GM21367 (cell line): ENCODE results near the gene PLEKHM2.

ENCODE experiments used
- ATAC-seq: cut with Tn5 transposase; IDR thresholded peaks from one replicate; pipeline ENCODE4 v1.9.1; 2021; ENCODE audit not compliant: unreplicated experiment

The PLEKHM2 gene

DNA sequence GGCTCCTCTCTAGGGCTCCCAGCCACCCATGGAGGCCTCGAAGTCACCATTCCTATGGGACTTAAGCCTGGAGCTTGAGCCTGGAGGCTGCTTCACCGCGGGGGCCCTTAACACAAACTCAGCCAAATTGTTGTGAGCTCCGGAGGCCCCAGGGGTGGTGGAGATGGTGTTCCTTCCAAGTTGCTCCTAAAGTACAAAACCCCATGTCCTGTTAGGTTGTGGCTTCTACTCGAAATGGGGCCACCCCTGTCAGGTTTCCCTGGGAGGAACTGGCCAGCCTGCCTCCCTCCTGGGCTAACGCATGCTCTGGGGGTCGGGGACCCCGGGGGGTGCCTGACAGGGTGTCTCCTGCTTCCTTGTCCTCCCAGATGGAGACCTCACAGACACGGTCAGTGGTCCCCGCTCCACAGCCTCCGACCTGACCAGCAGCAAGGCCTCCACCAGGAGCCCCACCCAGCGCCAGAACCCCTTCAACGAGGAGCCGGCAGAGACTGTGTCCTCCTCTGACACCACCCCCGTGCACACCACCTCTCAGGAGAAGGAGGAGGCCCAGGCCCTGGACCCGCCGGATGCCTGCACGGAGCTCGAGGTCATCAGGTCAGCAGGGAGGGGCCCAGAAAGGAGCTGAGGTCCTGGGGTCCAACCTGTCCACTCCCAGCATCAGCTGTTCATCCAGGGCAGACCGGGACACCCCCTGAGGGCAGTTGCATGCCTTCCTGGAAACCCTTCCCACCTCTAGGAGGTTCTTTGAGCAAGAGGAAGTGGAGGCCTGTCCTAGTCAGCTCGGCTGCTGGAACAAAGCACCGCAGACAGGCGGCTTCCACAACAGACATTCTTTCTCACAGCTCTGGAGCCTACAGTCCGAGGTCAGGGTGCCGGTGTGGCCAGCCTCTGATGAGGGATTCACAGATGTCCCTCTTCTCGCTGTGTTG, 41.1 kb downstream of the PLEKHM2 start:
- ATAC-seq: no peak

DNA sequence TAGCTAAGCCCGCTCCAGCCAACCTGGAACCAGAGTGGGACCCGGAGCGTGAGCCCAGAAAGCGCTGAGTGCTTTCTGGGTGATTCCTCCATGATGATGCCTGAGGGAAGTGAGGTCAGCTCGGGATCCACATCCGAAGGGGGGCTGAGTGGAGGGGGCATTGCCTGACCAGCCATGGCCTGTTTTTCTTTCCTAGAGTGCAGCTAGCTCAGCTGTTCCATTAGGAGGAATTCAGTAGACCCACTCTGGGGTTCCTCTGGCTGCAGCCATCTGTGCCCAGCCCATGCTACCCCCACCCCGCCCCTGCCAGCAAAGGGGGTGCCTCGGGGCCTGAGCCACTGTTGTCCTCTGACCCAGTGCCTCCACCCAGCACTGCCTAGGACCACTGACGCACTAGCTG, 42.4 kb downstream of the PLEKHM2 start:
- no peak for ATAC-seq

DNA sequence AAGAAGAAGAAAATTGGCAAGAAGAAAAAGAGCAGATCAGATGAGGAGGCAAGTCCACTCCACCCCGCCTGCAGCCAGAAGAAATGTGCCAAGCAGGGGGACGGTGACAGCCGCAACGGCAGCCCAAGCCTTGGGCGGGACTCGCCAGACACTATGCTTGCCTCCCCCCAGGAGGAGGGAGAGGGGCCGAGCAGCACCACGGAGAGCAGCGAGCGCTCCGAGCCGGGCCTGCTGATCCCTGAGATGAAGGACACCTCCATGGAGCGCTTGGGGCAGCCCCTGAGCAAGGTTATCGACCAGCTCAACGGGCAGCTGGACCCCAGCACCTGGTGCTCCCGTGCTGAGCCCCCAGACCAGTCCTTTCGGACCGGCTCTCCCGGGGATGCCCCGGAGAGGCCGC, 42.9 kb downstream of the PLEKHM2 start:
- ATAC-seq: no peak

DNA sequence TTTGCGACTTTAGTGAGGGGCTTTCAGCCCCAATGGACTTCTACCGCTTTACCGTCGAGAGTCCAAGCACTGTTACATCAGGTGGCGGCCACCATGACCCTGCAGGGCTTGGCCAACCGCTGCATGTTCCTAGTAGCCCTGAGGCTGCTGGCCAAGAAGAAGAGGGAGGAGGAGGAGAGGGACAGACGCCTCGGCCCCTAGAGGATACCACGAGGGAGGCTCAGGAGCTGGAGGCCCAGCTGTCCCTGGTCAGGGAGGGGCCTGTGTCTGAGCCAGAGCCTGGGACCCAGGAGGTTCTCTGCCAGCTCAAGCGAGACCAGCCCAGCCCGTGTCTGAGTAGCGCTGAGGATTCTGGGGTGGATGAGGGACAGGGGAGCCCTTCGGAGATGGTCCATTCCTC, 43.3 kb downstream of the PLEKHM2 start:
- ATAC-seq: no peak

DNA sequence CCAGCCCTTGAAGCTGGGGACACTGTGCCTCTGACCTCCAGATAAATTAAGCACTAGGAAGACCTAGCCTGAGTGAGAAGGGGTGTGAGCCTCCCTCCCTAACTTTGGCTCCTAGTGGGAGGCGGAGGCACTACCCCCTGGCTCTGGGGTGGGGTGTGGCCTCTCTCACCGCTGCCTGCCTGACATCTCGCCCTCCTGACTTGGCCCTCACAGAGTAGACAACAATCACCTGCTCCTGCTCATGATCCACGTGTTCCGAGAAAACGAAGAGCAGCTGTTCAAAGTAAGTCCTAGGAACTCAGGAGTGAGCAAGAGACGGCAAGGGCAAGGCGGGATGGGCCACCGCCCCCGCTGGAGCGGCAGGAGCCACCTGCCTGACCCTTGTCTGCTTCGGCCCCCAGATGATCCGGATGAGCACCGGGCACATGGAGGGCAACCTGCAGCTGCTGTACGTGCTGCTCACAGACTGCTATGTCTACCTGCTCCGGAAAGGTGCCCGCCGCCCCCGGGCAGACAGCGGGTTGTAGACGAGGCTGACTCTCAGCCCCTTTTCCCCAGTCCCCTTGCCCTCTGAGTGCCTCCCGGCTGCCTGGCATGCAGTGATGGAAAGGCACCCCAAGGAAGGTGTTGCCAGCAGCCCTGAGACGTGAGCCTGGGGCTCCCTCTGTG, 43.9 kb downstream of the PLEKHM2 start:
- ATAC-seq: no peak

DNA sequence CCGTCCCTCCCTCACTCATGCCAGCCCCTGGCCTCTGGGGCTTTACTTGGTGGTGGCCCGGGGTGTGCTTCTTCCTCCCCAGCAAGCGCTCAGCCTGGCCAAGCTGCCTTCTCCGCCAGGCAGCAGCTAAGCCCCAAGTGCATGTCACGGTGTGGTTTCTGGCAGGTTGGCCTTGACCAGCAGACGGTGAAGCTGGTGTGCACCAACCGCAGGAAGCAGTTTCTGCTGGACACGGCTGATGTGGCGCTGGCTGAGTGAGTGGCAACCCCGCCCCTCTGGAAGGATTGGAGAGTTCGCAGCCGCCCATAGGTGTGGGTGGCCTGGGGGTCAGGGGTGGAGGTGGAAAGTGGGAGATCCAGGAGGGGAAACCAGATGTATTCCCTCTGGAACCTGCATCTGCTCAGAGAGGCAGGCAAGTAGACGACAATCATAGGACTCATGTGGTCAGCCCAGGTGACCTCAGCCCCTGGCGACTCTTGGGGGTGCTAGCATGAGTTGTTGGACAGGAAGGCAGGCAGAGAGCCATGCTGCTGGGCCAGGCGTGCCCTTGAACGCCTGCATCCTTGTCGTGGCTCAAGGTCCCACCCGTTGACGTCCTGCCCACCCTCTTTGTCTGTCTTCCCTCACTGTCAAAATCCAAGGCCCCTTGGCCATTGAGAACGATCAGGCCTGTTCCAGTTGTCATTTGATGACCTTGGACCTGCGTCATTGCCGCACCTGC, 45.0 kb downstream of the PLEKHM2 start:
- no peak for ATAC-seq

DNA sequence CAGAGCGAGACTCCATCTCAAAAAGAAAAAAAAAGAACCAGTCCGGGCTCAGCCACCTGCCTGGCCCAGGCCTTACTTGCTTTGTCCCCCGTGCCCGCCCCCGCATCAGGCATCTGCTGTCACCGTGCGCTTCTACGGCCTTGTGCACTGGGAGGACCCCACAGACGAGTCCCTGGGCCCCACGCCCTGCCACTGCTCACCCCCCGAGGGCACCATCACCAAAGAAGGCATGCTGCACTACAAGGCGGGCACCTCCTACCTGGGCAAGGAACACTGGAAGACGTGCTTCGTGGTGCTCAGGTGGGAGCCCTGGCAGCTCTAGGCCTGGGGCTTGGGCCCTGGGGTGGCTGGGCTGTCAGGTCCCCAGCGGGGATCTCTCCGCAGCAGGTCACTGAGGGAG, 46.3 kb downstream of the PLEKHM2 start:
- ATAC-seq: no peak

DNA sequence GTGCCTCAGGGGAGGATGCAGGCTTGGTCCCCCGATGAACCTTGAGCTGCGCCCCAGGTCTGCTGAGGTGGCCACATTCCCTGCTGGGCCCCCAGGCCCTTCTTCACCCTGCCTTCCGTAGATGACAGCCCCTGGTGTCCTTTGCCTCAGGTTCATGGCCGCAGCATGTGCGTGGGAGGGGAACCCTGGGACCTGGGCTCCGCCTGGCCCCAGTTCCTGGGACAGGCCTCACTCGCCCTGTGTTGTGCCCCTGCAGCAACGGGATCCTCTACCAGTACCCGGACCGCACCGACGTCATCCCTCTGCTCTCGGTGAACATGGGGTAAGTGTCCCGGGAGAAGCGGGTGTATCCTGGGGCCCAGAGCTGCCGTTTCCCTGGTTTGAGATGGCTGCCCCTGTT, 46.8 kb downstream of the PLEKHM2 start:
- no peak for ATAC-seq

DNA sequence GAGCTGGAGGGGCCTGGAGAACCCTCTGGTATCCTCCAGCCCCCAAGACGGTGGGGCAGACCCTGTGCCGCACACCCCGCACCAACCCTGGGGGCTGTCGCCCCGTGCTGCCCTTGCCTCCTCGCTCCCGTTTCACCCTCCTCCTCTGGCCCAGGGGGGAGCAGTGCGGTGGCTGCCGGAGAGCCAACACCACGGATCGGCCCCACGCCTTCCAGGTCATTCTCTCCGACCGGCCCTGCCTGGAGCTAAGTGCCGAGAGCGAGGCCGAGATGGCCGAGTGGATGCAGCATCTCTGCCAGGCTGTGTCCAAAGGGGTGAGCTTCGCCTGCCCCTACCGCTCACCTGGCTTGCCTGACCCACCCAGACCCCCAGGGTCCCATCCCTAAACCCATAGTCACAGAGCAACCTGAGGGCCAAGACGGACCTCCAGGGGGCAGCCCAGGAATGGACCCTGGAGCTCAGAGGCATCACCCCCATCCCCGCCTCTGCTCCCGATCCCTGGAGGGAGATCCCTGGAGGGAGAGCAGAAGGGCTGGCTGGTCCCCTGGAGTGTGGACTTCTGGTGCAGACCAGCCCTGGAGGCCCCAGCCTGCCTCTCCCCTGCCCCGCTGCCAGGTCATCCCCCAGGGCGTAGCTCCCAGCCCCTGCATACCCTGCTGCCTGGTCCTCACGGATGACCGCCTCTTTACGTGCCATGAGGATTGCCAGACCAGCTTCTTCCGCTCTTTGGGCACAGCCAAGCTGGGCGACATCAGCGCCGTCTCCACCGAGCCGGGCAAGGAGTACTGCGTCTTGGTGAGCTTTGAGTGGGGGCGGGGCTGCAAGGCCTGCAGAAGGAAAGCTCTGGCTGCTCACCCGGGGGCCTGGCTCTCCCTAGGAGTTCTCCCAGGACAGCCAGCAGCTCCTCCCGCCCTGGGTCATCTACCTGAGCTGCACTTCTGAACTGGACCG, 47.9 kb downstream of the PLEKHM2 start:
- ATAC-seq: no peak

DNA sequence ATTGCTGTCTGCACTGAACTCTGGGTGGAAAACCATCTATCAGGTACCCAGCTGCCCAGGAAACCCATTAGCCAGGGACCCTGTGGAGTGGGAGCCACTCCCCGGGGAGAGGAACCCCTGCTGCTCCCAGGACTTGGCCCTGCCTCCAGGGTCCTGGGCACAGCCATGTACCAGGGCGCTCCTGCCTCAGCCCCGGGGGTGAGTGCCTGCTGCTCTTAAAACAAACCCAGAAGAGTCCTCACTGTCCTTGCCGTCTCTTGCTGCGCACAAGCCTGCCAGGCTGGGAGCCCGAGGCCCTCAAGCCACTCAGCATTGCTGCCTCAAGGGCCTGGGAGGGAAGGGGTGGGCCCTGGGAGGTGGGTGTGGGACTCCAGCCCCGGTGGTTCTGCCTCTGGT, 48.6 kb downstream of the PLEKHM2 start:
- no peak for ATAC-seq

DNA sequence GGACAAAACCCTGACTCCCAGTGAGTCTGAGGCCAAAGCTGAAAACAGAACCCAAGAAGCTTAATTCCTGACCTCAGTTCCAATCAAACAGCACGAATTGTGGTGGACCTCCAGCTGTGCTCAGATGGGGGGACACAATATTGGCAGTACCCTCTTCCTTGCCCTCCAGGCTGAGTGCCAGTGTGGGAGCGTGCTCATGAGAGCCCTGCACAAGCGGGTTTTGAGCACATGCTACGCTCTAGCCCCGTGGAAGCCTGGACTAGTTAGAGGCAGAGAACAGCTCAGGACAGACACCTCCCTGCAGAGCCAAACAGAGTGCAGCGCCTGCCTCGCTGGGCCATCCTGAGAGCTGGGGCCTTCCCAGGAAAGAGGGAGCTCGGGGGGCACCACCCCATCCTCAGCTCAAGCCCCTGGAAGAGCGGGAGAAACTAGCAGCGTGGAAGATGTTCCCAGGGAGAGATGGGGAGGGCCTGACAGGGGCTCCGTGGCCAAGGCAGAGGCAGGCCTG, 49.2 kb downstream of the PLEKHM2 start:
- no peak for ATAC-seq

DNA sequence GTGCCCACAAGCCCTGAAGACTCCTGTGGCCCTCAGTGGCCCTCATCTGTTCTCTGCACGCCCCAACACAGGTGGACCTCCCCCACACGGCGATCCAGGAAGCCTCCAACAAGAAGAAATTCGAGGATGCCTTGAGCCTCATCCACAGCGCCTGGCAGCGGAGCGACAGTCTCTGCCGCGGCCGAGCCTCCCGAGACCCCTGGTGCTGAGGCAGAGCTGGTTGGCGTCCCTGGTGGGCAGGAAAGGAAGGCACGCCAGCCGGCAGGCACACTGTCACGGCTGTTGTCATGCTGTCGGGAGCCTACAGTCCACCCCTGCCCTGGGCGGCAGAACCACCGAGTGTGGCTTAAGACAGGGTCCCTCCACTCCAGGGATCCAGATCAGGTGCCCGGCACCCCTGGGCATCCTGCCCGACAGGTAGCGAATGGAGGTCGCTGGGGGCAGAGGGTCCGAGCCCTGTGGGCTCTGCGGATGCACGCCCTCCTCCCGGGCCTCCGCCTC, 49.7 kb downstream of the PLEKHM2 start:
- no peak for ATAC-seq

DNA sequence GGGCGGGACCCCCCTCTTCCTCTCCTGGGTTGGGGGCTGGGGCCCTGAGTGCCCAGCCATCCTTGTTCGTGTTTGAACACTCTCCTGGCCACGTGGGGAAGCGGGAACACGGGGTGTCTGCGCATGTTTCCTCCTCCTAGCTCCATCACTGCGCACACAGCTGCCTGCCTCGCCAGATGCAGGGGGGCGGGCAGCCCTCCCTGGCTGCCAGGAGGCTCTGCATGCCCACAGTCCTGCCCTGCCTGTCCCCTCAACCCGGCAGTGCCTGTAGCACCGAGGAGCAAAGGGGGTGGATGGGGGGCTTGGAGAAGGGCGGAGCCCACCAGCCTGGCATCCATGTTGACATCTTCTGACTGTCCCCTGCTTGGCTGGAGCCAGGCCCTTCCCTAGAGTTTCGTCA, 50.2 kb downstream of the PLEKHM2 start:
- no peak for ATAC-seq

DNA sequence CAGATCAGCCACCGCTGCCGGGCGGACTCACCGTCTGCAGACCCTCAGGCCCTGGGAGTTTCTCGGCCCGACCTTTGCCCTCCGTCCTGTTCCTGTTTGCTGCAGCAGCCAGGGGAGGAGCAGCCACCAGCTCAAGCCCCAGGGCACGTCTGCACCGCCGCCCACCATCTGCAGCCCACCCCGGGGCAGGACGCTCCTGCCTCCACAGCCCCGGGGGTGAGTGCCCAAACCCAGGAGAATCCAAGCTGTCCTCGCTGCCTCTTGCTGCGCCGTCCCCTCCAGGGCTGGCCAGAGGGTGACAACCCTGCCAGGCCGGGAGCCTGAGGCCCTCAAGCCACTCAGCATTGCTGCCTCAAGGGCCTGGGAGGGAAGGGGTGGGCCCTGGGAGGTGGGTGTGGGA, 50.8 kb downstream of the PLEKHM2 start:
- no peak for ATAC-seq

DNA sequence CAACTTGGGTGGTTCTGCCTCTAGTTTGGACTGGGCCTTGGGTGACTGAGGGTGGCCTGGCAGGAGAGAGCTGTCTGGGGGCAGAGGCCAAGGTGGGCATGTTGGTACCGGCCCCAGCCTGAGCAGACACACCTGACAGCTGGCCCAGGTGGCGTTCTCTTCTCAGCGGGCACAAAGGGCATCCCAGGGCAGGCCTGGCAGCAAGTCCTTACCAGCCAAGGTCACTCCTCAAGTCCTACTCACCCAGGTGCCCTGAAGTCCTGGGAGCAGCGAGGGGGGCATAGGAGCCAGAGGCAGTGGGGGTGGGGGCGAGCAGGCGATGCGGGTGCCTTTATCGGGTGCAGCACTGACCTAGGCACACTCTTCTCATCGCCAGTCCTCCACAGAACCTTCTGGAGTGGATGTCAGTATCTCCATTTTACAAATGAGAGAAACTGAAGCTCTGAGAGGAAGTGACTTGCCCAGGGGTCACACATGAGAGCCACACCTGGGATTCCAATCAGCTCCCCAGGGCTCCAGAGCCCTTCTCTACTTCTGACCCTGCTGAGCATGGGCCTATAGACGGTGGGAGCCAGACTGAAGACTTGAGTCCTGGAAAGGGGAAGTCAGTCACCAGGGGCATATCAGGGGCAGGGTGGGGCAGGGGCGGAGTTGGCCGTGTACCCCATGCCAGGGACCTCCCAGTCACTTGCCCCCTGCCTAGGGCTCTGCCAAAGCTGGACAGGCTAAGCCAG, 51.4 kb downstream of the PLEKHM2 start:
- no peak for ATAC-seq

DNA sequence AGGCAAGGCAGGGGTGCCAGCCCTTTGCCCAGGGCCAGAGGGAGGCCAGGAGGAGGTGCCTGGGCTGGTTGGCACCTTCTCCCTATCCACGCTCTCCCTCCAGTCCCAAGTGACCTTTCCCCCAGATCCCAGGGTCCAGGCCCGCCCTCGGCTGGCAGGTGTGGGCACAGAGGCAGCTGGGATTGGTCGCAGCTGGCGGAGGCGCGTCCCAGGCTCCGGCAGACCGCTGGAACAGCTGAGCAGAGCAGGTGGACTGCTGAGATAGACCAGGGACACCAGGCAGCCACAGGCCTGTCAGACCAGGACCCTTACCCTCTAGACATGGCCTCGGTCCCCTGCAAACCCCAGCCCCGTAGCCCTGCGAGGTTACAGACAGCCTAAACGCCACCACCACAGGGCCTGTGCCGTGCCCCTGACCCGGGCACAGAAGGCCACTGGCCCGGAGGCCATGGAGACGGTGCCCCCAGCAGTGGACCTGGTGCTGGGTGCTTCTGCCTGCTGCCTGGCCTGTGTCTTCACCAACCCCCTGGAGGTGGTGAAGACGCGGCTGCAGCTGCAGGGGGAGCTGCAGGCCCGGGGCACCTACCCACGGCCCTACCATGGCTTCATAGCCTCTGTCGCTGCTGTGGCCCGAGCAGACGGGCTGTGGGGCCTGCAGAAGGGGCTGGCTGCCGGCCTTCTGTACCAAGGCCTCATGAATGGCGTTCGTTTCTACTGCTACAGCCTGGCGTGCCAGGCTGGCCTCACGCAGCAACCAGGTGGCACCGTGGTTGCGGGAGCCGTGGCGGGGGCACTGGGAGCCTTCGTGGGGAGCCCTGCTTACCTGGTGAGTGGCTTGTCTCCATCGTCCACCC, 52.1 kb downstream of the PLEKHM2 start, which contains the start of gene SLC25A34:
Gene SLC25A34 (plus strand): TSS at position 221 of the 854 bp plus-strand sequence. CDS start 228 bp downstream, at position 449.
- no peak for ATAC-seq

DNA sequence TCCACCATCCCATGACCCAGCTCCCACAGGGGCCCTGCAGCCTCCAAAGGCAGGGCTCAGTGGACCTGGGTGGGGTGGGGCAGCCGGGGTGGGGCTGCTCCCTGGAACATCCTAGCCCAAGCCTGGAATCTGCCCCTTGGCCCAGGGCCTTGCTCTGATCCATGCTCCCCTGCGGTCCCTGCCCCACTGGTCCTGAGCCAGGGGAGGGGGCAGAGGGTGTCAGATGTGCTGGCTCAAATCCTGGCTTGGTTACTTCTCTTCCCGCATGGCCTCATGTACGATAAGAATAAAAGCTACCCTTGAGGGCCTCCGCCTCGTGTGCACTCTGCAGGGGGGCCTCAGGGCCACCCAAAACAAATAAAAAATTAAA, 52.8 kb downstream of the PLEKHM2 start:
- no peak for ATAC-seq
